SK-N-MC (cell line): ENCODE results near the gene SDK2.

Source experiments
- EZH2 ChIP-seq: fragments of 200-600 bp; sonication (generic); IDR thresholded peaks from one replicate; pipeline ENCODE4 v1.6.1; 2017; ENCODE audit warnings: antibody characterized with exemption
- FOXP2 ChIP-seq: optimal IDR thresholded peaks from 2 replicates; pipeline ENCODE3; 2011; ENCODE audit warnings: mild to moderate bottlenecking, moderate library complexity; ENCODE audit not compliant: insufficient read depth; ENCODE audit errors: extremely low read length, control extremely low read depth
- POLR2AphosphoS5 ChIP-seq: IDR thresholded peaks from 2 replicates; pipeline ENCODE4 v1.6.1; 2012; ENCODE audit warnings: mild to moderate bottlenecking, low read depth, low read length, borderline replicate concordance

DNA sequence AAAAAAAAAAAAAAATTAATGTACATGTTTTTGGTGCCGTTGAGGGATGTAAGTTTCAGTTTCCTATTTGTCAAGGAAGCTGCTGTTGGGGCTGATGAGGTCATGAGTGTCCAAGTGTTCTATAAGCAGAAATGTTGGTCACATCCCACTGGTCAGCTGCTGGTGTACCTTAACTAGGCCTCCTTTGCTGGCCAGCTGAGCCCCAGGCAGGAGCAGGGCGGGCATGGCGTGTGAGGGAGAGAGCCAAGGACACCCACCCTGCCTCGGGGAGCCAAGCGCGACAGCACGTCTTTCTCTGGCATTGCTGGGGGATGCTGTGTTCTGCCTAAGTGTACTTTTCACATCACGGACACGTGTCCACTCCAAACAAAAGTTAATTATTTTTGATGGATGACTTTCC lies 224.4 kb downstream of the SDK2 start:
- TF ChIP-seq POLR2AphosphoS5 (no peak), EZH2 (no peak), FOXP2 (no peak)
